Endothelial cell (in vitro differentiated cells): ENCODE results near the gene NTM. TPM values are rescaled to one million over a fixed set of nuclear protein-coding genes. Genes with fewer than 3 reads are reported as not detected.

Experiments used
- DNase-seq: peaks from one replicate; pipeline ENCODE4 v3.0.0; 2021; ENCODE audit warnings: low spot score
- H3K27ac Mint-ChIP-seq: one replicate; pipeline ENCODE4 v1.8.0; 2021; ENCODE audit warnings: mixed read lengths, inconsistent platforms; ENCODE audit not compliant: unreplicated experiment
- H3K27me3 Mint-ChIP-seq: one replicate; pipeline ENCODE4 v1.8.0; 2021; ENCODE audit warnings: mild to moderate bottlenecking, moderate library complexity, mixed read lengths, inconsistent platforms; ENCODE audit not compliant: unreplicated experiment
- H3K36me3 Mint-ChIP-seq: one replicate; pipeline ENCODE4 v1.8.0; 2021; ENCODE audit warnings: mild to moderate bottlenecking, low read depth, mixed read lengths, inconsistent platforms; ENCODE audit not compliant: unreplicated experiment
- H3K4me1 Mint-ChIP-seq: one replicate; pipeline ENCODE4 v1.8.0; 2021; ENCODE audit warnings: mild to moderate bottlenecking, mixed read lengths, inconsistent platforms; ENCODE audit not compliant: unreplicated experiment
- H3K4me3 Mint-ChIP-seq: one replicate; pipeline ENCODE4 v1.8.0; 2021; ENCODE audit warnings: mild to moderate bottlenecking, mixed read lengths, inconsistent platforms; ENCODE audit not compliant: unreplicated experiment
- H3K9me3 Mint-ChIP-seq: one replicate; pipeline ENCODE4 v1.8.0; 2021; ENCODE audit warnings: mixed read lengths, inconsistent platforms; ENCODE audit not compliant: unreplicated experiment
- total RNA-seq: library from RNA; stranded (reverse); fragmentation: NEBNext Ultra II Directional; extraction: Animal tissue kit (Norgen Biotek cat#: 25700); gene quantifications from one replicate; pipeline ENCODE4 v1.2.1, GENCODE V29; 2021; ENCODE audit not compliant: unreplicated experiment
- TF ChIP-seq, protein P1 (sequence below): fragments of 200-600 bp; sonication (generic); IDR thresholded peaks from one replicate; pipeline ENCODE4 v1.5.0; 2021; ENCODE audit warnings: antibody characterized with exemption; ENCODE audit not compliant: unreplicated experiment

Gene NTM
- total RNA-seq, 1 donor from 2014 or later = 3.6 TPM

DNA sequence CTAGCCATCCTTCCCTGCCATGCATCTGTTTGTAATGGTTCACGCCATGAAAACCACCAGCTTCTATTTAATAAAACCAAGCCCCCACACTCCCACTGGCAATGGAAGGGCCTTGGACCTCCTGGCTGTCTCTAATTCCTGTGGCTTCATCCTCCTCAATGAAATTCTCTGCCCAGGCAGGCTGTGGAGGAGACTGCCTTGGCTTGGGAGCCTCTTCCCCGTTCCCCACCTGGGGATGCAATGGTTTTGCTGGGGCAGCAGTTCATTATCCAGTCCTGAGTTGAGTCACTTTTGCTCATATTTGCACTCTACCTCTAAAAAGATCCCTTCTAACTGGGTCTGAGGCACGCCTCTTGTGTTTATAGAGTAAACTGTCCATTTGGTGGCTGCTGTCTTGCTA, 515.8 kb downstream of the NTM start:
- no peaks in the 10 kb centered on the region for H3K27me3 Mint-ChIP-seq
- peaks cover 14% of the 10 kb centered on the region for H3K4me1 Mint-ChIP-seq
- H3K36me3 Mint-ChIP-seq = no peaks in the 10 kb centered on the region
- DNase-seq = no peak
- H3K4me3 Mint-ChIP-seq = no peak overlapping the region
- H3K9me3 Mint-ChIP-seq = no peaks in the 10 kb centered on the region
- TF ChIP-seq, protein P1, sequence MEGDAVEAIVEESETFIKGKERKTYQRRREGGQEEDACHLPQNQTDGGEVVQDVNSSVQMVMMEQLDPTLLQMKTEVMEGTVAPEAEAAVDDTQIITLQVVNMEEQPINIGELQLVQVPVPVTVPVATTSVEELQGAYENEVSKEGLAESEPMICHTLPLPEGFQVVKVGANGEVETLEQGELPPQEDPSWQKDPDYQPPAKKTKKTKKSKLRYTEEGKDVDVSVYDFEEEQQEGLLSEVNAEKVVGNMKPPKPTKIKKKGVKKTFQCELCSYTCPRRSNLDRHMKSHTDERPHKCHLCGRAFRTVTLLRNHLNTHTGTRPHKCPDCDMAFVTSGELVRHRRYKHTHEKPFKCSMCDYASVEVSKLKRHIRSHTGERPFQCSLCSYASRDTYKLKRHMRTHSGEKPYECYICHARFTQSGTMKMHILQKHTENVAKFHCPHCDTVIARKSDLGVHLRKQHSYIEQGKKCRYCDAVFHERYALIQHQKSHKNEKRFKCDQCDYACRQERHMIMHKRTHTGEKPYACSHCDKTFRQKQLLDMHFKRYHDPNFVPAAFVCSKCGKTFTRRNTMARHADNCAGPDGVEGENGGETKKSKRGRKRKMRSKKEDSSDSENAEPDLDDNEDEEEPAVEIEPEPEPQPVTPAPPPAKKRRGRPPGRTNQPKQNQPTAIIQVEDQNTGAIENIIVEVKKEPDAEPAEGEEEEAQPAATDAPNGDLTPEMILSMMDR = no peak
- H3K27ac Mint-ChIP-seq = no peak overlapping the region

DNA sequence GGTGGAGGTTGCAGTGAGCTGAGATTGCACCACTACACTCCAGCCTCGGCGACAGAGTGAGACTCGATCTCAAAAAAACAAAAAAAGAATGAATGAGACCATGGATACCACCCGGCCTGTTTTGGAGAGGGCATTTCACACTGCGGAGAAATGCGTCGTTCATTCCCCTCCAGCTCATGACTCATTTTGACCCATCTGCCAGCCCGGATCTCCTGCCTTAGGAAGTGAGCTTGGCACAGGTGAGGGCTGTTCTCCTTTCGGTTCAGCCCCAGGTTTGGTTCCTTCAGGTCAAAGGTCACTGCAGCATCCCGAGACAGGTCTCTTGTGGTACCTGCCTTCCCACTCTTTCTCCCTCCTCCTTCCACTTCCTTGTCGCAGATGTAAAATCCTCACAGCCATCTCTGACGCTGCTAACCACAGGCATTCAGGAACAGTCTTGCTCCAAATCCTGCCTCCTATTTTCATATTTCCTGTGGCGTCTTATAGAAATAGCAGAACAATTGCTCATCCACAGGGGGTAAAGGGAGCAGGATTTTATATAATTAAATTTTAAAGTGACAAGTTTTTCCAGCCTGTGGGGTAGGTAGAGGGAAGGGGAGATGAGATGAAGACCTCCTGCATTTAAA, 517.9 kb downstream of the NTM start:
- peak overlapping the region; percentile 62 for H3K27ac Mint-ChIP-seq
- H3K36me3 Mint-ChIP-seq = no peaks in the 10 kb centered on the region
- TF ChIP-seq, protein P1 = no peak
- DNase-seq = no peak
- no peak overlapping the region for H3K4me3 Mint-ChIP-seq
- H3K4me1 Mint-ChIP-seq = peaks cover 14% of the 10 kb centered on the region
- H3K9me3 Mint-ChIP-seq = no peaks in the 10 kb centered on the region
- H3K27me3 Mint-ChIP-seq = no peaks in the 10 kb centered on the region

DNA sequence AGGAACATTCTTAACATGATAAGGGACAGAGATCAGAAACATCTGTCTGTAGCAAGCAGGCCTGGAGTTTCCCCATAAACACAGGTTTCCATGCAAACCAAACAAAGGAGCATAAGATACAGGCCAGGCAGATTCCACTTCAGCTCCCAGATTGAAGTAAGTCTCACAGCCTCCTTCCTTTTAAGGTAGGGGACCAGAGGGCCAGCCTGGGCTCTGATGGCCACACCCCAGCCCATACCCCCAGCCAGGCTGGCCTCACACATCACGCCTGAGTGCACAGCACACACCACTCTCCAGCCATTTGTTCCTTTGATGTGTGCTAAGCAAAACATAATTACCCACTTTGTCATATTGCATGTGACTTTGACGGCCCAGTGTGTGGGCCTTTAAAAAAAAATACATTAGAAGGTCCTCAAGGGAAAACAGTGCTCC, 518.7 kb downstream of the NTM start:
- H3K4me3 Mint-ChIP-seq = no peak overlapping the region
- H3K27me3 Mint-ChIP-seq = no peaks in the 10 kb centered on the region
- TF ChIP-seq, protein P1 = no peak
- DNase-seq = no peak
- peaks cover 14% of the 10 kb centered on the region for H3K4me1 Mint-ChIP-seq
- no peak overlapping the region for H3K27ac Mint-ChIP-seq
- H3K36me3 Mint-ChIP-seq = no peaks in the 10 kb centered on the region
- no peaks in the 10 kb centered on the region for H3K9me3 Mint-ChIP-seq

DNA sequence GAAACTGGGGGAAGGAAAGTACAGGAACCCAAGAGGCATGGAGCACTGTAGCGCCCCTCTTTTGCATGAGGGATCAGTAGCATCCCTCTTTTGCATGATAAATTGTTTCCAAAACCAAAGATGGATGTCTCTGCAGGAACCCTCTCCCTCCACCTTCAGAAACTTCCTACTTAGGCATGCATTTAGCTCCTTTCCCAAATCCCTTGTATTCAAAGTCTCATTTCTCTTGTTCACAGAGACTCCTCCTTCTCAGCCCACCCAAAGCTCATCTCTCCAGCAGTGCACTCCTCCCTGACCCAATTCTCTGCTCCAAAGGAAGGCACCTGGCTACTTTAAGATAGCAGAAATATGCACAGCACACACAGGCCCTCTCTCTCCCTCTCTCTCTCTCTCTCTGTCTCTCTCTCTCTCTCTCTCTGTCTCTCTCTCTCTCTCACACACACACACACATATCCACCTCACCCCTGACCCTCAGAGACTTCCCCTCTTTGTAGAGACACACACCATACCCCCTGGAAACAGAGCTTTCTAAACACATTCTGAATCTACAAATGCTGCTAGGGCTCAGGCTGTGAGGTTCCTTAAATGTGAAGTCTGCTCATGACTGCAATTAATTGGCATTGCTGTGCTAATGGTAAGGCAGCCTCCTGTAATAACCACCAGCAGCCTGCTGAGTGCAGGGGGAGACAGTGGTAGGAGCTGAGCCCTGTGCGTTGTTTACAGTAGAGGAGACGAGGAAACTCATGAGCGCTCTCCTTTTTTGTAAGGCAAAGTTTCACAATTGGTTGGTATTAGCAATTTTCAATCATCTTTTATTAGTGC, 519.6 kb downstream of the NTM start:
- Mint-ChIP-seq H3K9me3 (no peaks in the 10 kb centered on the region), H3K36me3 (no peaks in the 10 kb centered on the region), H3K27me3 (no peaks in the 10 kb centered on the region), H3K27ac (no peak overlapping the region), H3K4me3 (no peak overlapping the region), H3K4me1 (peaks cover 11% of the 10 kb centered on the region)
- TF ChIP-seq, protein P1 = no peak
- no peak for DNase-seq
